Stimulated activated CD4-positive, alpha-beta T cell treated with anti-CD3 and anti-CD28 coated beads, Interleukin-4, amount 100 ng/mL, for 48 hours (primary cell): ENCODE results near the gene CLDN6.

ENCODE experiments used
- DNase-seq, 2 donors: peaks; one replicate each; pipeline ENCODE4 v3.0.0-alpha.2; 2020; ENCODE audit warnings: low read depth in 2 of 2

The CLDN6 gene

GRCh38 chr16:2987833-2988232, 30.1 kb downstream of the CLDN6 start:
- no peak for DNase-seq

DNA sequence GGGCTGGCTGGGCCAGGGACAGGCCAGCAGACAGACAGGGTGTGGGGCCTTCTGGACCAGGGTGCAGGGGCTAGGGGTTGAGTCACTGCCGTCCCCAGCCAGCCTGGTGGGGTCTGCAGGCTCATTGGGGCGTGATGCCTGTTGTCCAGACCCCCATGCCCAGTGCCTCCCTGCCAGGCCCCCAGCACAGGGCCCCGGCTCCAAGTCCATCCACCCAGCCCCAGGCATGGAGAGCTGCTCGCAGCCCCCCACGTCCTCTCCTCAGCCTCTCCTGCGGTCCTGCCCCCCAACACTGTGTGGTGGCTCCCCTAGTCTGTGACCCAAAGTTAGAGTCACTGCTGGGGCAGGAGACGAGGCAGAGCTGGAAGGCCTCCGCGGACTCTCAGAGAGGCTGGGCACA, 30.7 kb downstream of the CLDN6 start:
- no peak for DNase-seq

DNA sequence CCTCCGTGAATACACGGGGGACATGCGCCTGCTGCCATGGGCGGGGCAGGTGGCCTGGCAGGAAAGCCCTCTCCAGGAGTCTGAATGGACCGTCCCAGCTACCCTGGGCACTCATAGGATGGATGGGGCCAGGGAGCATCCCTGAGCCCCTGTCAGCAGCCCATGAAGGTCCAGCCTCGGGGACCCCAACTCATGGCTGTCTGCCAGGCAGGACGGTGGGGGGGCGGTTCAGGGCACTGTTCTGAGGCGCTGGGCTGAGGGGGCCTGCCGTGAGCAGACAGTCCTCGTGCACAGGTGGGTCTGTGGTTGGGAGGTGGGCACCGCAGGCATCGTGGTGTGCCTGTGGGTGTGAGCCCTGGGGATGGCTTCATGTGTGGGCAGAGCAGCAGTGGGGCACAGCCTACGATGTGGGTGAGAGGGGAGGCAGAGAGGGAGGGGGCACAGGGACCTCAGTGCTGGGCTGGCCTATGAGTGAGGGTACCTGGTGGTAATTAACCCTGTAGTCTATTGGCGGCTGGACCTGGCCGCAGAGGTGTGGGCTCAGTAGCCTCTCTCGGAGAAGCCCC, 31.3 kb downstream of the CLDN6 start:
- DNase-seq: no peak

GRCh38 chr16:2985893-2986355, 32.1 kb downstream of the CLDN6 start:
- DNase-seq: no peak

- DNase-seq: no peak
Measured at GRCh38 chr16:2985462-2985861, 32.5 kb downstream of the CLDN6 start.

DNA sequence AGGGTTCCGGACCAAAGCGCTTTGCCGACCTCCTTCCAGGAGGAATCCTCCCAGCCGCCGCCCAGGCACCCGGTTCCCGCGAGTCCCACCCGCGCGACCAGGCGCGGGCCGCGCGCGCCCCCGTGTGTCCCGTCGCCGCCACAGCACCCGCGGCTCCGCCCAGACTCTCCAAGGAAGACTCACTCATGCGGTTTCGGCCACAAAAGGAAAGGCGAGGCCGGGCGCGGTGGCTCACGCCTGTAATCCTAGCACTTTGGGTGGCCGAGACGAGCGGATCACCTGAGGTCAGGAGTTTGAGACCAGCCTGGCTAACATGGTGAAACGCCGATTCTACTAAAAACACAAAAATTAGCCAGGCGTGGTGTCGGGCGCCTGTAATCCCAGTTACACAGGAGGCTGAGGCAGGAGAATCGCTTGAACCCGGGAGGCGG, 34.3 kb downstream of the CLDN6 start:
- peak; percentile 76 to 79 for DNase-seq

GRCh38 chr16:2982402-2982801, 35.6 kb downstream of the CLDN6 start:
- no peak for DNase-seq

- no peak for DNase-seq
Measured at GRCh38 chr16:2981899-2982250, 36.1 kb downstream of the CLDN6 start.

DNA sequence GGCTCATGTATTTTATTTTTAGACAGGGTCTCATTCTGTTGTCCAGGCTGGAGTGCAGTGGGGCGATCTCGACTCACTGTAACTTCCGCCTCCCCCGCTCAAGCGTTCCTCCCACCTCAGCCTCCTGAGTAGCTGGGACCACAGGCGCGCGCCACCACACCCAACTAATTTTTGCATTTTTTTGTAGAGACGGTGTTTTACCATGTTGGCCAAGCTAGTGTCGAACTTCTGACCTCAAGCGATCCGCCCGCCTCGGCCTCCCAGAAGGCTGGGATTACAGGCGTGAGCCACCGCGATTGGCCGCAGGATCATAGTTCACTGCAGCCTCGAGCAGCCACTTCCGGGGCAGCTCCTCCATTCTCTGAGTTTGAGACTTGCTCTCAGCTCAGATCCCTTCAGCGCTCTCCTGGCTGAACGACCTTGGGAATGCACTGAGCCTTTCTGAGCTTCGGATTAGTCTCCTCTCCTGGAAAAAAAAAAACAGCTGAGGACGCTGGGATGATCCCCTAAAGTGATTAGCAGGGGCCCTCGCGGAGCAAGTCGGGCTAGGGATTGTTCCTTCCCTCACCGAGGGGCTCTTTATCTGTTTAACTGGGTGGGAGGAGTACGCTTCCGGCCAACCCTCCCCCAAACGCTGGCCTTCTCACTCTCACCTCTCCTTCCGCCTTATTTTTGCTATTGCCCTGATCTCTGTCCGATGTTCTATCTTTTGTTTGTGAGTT, 36.6 kb downstream of the CLDN6 start:
- DNase-seq: no peak

DNA sequence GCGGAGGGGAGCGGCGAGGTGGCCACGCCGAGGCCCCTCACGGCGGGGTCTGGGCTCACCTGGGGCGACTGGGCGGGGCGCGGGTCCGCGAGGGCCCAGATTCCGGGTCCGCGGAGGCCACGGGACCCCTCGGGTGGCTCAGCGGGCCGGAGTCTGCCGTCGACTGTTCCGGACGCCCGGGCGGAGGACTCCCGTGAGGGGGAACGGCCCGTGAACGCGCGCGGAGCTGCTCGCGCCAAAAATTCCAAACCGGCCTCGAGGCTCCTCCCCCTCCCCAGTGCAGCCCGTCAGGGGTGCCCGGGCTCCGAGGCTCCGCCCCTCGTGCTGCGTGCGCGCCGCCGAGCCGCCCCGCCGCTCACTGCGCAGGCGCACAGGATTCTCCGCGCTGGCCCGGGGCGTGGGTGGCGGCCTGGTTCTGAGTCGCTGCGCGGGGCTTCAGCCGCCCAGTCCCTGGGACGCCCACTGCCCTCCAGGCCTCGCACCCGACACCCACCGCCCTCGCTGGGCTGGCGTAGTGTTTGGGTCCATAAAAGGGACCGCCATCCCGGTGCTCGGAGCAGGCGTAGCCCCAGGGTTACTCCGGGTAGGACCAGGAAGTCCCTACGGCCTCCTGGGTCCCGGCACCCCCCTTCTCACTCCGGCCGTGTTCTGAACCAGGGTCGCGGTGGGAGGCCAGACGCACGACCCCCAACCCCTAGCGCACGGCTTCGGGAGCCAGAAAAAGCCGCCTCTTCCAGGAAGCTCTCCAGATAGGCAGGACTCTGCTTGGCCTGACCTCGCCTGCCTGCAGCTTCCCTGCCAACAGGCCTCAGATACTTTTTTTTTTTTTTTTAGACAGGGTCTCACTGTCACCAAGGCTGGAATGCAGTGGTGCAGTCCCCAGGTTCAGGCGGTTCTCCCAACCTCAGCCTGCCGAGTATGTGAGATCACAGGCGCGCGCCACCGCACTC, 37.5 kb downstream of the CLDN6 start, which contains the start of gene PKMYT1:
Gene PKMYT1 (minus strand): TSS at position 220 of the 950 bp plus-strand sequence. CDS start 789 bp downstream, outside the sequence.
- DNase-seq: peak; percentile 91 to 94

GRCh38 chr16:2979669-2980226, 38.2 kb downstream of the CLDN6 start:
- no peak for DNase-seq

GRCh38 chr16:2977440-2977839, 40.5 kb downstream of the CLDN6 start:
- DNase-seq: no peak

- DNase-seq: no peak
Measured at GRCh38 chr16:2976673-2977072, 41.3 kb downstream of the CLDN6 start.

- DNase-seq: no peak
Measured at GRCh38 chr16:2976201-2976600, 41.8 kb downstream of the CLDN6 start.

DNA sequence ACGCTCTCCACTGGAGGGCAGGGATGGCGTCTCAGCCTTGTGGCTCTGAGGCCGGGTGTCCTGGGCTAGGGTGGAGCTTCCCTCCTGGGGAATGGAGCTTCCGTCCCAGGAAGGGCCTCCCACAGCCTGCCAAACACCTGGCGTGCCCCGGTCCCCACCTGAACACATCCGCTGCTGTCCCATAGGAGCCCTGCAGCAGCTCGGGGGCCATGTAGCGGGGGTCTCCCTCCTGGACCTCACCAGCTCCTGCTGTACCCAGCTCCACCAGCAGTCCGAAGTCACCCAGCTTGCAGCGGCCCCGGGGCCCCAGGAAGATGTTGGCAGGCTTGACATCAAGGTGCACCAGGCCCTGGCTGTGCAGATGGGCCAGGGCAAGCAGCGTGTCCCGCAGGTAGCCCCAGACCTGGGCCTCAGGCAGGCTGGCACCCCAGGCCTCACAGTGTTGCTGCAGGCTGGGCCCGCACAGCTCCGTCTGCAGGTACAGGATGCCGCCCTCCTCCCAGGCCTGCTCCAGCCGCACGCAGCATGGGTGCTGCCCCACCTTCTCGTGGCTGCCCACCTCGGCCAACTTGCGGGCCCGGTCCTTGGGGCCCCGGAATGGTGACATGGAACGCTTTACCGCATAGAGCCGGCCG, 42.7 kb downstream of the CLDN6 start:
- DNase-seq: no peak

- no peak for DNase-seq
Measured at GRCh38 chr16:2974319-2975056, 43.5 kb downstream of the CLDN6 start.

DNA sequence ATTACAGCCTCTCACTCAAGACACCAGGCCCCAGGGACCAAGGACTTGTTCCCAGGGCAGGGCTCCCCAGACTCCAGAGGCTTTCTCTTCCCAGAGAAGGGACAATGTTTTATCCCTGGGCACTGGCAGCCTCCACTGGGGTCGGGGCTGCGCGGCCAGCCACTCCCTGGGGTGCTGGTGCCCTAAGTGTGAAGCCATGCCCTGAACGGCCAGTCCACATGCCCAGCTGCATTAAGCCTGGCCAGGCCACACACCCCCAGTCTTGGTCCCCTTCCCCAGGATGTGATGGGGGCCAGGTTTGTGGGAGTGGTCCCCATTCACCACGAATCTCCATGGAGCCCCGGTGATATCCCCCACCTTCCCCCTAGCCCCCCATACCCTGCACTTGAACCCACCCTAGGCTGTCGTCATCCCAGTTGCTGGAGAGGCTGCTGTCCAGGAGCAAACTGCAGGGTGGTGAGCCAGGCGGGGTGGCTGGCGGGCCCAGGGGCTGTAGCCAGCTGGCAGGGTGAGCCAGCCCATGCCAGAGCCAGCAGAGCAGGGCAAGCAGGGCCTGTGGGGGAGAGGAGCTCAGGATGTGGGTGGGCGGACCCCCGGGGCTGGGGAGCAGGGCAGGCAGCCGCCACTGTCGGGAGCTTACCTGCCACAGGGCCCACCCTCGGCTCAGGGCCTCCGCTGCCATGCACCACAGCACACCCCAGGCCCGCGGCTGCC, 44.2 kb downstream of the CLDN6 start:
- no peak for DNase-seq

GRCh38 chr16:2973093-2973492, 44.9 kb downstream of the CLDN6 start:
- DNase-seq: no peak

GRCh38 chr16:2971985-2972784, 45.8 kb downstream of the CLDN6 start:
- DNase-seq: no peak
